ENCODE data around the gene NEK6. TPM values are rescaled to one million over a fixed set of nuclear protein-coding genes. Genes with fewer than 3 reads are reported as not detected.

NEK6 gene
- polyA plus RNA-seq, 2 of the 4 experiments (the other 2 are of a cell fraction), result 26.1 to 33.7 TPM

DNA sequence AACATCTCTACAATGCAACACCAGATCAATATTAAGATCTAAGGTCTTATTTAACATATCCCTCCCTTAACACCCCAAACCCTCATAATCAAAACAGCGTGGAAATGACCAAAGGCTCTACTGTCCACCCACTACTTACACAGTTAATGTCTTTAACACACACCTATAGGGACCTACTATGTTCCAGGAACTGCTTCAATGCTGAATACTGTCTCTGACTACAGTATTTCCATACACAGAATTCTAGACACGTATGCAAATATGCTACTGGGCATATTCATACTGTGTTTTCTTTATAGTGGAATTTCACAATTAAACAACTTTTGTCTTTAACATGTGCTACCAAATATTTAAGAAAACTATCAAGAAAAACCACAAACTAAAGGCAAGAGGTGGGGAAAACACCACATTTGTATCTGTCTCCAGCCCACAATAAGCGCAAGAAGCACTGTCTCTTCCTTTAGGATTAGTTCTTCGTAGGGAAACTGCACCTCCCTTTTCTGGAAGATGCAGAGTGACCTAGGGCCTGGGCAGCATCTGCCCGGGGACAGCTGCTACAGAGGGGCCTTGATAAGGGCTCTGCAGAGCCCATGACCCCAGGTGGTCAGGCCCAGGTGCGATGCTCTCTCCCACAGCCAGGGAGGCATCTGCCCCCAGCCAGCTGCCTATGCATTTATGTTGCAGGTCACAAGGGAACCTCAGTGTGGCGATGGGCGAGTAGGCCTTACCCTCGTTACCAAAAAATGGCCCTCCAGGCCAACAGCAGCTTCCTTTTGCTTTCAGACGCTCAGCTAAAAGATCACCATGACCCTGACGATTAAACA lies 102.3 kb downstream of the NEK6 start:
- POLR2A ChIA-PET, result no interaction called here
- 90% methylated on average over 11 of the region's 11 CpGs for WGBS (ENCODE audit: missing lambda C conversion rate)
- TF ChIP-seq BHLHE40 (IDR thresholded peaks at IDR 0.05; ENCODE audit: low read depth, low read length), result no peak
- no peak for TF ChIP-seq MAX (IDR thresholded peaks at IDR 0.05)
- no peak for TF ChIP-seq HOXB13 (CRISPR knock-in tag; IDR thresholded peaks at IDR 0.05; ENCODE audit: low read depth)

GRCh38 chr9:124361128-124361527 lies 103.4 kb downstream of the NEK6 start:
- WGBS (ENCODE audit: missing lambda C conversion rate), result 96% methylated on average over 8 of the region's 8 CpGs
- H3K4me2 ChIP-seq, result no peak overlapping the region
- ChIA-PET POLR2A (no interaction called here), CTCF (interaction anchor here (1.0 to 4.7 kb wide), 6 partner anchors 12 to 176 kb away, joined by 3 to 17 read pairs (median 4); no protein-coding TSS in a partner anchor)
- TF ChIP-seq JUN (IDR thresholded peaks at IDR 0.05) (no peak), REST (IDR thresholded peaks at IDR 0.05) (no peak), HEYL (CRISPR knock-in tag; IDR thresholded peaks at IDR 0.05) (no peak), HOXA7 (CRISPR knock-in tag; IDR thresholded peaks at IDR 0.05) (no peak), MYC (IDR thresholded peaks at IDR 0.05; ENCODE audit: borderline replicate concordance, low read length) (no peak)
- H3K4me3 ChIP-seq, result no peak overlapping the region
- FAIRE-seq (no peak), DNase-seq (ENCODE audit: low read depth in 1 of 2, low spot score in 1 of 2) (no peak), ATAC-seq (no peak)
- H3K27ac ChIP-seq, result no peak overlapping the region
- no peaks in the 10 kb centered on the region for H3K9me3 ChIP-seq
- H3K4me1 ChIP-seq, result no peaks in the 10 kb centered on the region

More for the DNA sequence above, 102.3 kb downstream of the NEK6 start:
- H3K27ac ChIP-seq, result no peak overlapping the region
- DNase-seq (ENCODE audit: low read depth in 1 of 2, low spot score in 1 of 2) (no peak), FAIRE-seq (no peak), ATAC-seq (no peak)
- H3K4me1 ChIP-seq, result no peaks in the 10 kb centered on the region
- no peaks in the 10 kb centered on the region for H3K9me3 ChIP-seq
- no peak overlapping the region for H3K4me3 ChIP-seq
- CTCF ChIA-PET, result interaction anchor here (0.6 to 4.7 kb wide), 5 partner anchors 14 to 233 kb away, joined by 3 to 17 read pairs (median 5); no protein-coding TSS in a partner anchor
- H3K4me2 ChIP-seq, result no peak overlapping the region

- TF ChIP-seq REST (IDR thresholded peaks at IDR 0.05) (no peak), EP300 (IDR thresholded peaks at IDR 0.05) (no peak)
- ChIA-PET POLR2A (no interaction called here), CTCF (interaction anchor here (0.7 to 4.7 kb wide), 4 partner anchors 15 to 30 kb away, joined by 3 to 17 read pairs (median 6); no protein-coding TSS in a partner anchor)
- Histone ChIP-seq H3K4me2 (no peak overlapping the region), H3K9me3 (no peaks in the 10 kb centered on the region), H3K4me3 (no peak overlapping the region), H3K27ac (no peak overlapping the region), H3K4me1 (0 out of 3 replicates have a peak, but pooled peaks cover 3% of the 10 kb centered on the region)
- WGBS (ENCODE audit: missing lambda C conversion rate), result 94% methylated on average over 21 of the region's 21 CpGs
- DNase-seq (ENCODE audit: low read depth in 1 of 2, low spot score in 1 of 2) (no peak), FAIRE-seq (no peak), ATAC-seq (no peak)
Measured at GRCh38 chr9:124363326-124364096, 105.8 kb downstream of the NEK6 start.
